RWPE1 (cell line): Measurements from ENCODE around the gene CLN6.

Experiments
- CTCF ChIA-PET: fragments of 350-600 bp; sonication (Branson Sonifier 250); formaldehyde crosslinking; extraction: SDS; loops from one replicate; lab custom pipeline; 2021; lab: Yijun Ruan, JAX
- POLR2A ChIA-PET: fragments of 400-600 bp; formaldehyde crosslinking; extraction: SDS; loops from one replicate; lab custom pipeline; 2020; ENCODE audit warnings: antibody characterized with exemption; ENCODE audit not compliant: low non-redundant PET; lab: Yijun Ruan, JAX
- DNase-seq: peaks from one replicate; pipeline ENCODE4 v3.0.0; 2012; ENCODE audit warnings: low spot score
- H3K27ac ChIP-seq: fragments of 450-650 bp; 2 replicates; pipeline ENCODE4 v1.5.1; 2017
- TF ChIP-seq, protein P1 (sequence below): fragments of 450-650 bp; conservative IDR thresholded peaks from 2 replicates; pipeline ENCODE4 v1.5.1; 2017; ENCODE audit warnings: low read depth, mild to moderate bottlenecking

Gene CLN6

DNA sequence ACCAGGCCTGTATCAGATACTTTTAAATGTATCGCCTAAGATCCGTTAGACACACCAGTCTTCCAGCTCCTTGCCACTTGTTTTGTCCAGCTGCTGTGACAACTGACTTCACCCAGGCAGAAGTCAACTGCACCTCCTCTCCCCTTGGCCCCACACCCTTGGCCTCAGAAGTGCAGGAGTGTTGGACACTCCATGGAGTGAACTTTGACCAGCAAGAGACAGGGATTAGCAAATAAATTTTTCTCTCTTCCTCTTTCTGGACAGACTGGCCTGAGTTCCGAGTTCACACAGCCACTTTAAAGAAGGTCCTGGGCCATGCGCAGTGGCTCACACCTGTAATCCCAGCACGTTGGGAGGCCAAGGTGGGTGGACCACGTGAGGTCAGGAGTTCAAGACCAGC is 2.9 kb upstream of the CLN6 start:
- H3K27ac ChIP-seq = no peak overlapping the region
- TF ChIP-seq, protein P1, sequence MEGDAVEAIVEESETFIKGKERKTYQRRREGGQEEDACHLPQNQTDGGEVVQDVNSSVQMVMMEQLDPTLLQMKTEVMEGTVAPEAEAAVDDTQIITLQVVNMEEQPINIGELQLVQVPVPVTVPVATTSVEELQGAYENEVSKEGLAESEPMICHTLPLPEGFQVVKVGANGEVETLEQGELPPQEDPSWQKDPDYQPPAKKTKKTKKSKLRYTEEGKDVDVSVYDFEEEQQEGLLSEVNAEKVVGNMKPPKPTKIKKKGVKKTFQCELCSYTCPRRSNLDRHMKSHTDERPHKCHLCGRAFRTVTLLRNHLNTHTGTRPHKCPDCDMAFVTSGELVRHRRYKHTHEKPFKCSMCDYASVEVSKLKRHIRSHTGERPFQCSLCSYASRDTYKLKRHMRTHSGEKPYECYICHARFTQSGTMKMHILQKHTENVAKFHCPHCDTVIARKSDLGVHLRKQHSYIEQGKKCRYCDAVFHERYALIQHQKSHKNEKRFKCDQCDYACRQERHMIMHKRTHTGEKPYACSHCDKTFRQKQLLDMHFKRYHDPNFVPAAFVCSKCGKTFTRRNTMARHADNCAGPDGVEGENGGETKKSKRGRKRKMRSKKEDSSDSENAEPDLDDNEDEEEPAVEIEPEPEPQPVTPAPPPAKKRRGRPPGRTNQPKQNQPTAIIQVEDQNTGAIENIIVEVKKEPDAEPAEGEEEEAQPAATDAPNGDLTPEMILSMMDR = no peak
- ChIA-PET POLR2A (no interaction called here), CTCF (no interaction called here)
- no peak for DNase-seq

DNA sequence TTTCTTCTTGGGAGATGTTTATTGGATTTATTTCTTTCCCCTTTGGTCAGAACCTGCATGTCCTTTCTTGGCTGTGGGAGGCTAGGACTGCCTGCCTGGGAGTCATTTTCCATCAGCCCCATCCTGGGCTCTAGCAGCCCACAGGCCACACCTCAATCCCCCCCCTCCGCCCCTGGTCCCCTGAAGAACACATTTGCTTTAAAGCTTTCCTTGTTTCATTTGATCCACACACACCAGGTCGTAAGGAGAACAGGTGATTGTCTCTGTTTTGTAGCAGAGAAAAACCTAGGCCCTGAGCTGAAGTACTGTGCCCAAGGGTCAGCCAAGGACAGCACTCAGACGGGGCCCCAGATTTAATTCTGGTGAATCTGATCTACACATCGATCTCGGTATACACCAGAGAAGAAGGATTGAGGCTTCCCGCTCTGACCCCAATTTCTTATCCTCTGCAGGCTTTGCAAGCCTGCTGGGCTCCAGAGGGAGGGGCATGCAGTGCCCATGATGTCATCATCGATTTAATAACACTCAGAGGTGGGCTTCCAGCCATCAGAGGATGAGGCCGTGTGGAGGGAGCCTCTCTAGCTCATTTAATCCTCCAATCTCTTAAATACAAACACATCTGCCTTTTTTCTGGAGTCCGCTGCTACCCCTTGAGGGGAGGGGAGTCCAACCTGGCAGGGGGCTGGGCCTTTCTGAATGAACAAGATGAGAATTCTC is 1.7 kb upstream of the CLN6 start:
- no peak for DNase-seq
- peak overlapping the region; percentile 8 for H3K27ac ChIP-seq
- POLR2A ChIA-PET = interaction anchor here (0.6 kb wide), 1 partner anchor 1561 kb away, joined by 3 read pairs; no protein-coding TSS in a partner anchor
- TF ChIP-seq, protein P1 = no peak
- CTCF ChIA-PET = interaction anchor here (1.2 kb wide), 1 partner anchor 75 kb away, joined by 3 read pairs; no protein-coding TSS in a partner anchor

DNA sequence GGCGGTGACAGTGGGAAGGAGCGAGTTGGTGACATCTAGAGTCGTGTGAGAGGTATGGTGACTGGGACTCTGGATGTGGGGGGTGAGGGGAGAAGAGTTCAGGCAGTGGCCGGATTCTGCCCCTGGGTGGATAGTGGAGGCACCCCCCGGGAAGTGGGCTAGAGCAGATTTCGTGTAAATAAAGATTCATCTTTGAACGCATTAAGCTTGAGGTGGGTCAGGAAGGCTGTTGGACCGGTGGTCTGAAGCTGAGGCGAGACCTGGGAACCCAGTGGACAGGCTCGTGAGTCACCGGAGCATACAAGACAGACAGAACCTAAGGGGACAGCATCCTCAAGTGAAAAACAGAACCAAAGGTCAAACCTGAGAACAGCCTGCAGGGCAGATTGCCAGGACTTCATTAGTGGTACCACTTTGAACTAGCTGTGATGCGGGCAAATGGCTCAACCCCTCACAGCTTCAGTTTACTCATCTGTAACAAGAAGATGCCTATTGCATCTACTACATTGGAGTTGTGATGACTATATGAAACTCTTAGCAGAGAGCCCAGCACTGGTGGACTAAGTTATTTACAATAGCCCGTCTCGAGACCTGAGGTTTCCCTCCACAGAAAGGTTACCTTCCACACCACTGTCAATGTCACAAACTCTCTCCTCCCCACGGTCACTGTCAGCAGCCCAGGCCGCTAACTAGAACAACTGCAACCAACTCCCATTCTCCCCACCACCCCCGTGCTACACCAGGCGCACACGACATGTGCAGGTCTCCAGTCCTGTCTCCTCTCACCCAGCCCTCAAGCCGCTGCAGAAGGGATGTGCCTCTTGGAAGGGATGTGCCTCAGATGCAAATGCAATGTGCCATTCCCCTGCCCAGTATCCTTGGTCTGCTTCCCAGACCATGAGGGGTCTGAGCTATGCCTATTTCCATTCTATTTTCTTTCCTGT is 901 bp upstream of the CLN6 start:
- ChIA-PET CTCF (interaction anchor here (0.7 to 1.2 kb wide), 2 partner anchors 76 to 1093 kb away, joined by 3 to 6 read pairs; no protein-coding TSS in a partner anchor), POLR2A (no interaction called here)
- DNase-seq = no peak
- TF ChIP-seq, protein P1 = no peak
- H3K27ac ChIP-seq = peak overlapping the region; percentile 86

DNA sequence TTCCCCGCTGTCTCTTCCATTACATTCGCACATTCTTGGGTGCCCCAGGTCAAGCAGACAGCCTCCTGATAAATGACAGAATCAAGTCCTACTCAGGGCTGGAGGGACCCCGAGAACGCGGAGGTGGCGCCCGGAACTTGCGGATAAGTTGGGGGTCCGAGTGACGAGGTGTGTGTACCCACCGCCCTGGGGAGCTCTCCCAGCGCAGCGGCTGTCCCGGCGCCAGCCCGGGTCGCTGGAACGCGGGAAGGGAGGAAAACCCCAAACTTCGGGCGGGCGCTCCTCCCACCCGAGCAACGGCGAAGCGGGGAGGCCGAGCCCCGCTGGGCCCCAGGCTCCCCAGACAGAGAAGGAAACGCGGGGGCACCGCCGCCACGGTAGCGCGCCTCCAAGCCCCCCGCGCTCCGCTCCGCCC is 550 bp downstream of the CLN6 start:
- peak overlapping the region; percentile 86 for H3K27ac ChIP-seq
- peak; percentile 27 for DNase-seq
- TF ChIP-seq, protein P1 = no peak
- ChIA-PET POLR2A (no interaction called here), CTCF (interaction anchor here (0.9 kb wide), 1 partner anchor 18 kb away, joined by 4 read pairs; no protein-coding TSS in a partner anchor)

DNA sequence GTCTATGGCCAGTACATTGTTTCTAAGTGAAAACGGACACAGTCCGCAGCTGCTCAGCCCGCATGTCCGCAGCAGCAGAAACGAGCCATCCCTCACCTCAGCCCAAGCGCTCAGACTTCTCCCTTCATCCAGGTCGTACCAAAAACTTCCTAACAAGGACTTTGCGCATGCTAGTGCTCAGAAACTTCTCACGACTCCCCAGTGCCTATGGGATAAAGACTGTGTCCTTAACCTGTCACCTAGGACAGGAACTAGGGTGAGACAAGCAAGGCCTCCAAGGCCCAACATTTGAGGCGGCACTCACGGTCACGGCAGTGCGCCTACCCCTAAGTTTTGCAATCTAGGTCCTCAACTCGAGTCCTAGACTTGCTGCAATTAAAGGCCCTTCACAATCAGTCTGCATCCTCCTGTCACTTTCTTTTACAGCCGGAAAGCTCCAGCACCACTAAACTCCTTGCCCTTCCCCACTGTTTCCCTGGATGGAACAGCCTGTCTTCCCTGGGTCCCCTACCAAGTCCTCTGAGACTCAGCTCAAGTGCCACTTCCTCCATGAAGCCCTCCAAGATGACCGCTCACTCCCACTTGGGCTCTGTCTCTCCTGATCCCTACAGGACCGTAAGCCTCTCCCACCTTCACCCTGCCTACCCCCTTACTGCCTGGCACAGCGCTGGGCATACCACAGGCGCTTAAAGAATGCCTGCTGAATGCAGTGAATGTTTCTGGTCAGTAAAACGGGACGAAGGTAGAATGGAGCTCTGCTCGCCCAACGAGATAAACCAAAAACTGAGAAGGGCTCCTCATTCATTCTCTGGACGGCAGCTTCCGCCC is 1.2 kb downstream of the CLN6 start:
- POLR2A ChIA-PET = no interaction called here
- no peak for DNase-seq
- CTCF ChIA-PET = interaction anchor here (0.6 kb wide), 1 partner anchor 155 kb away, joined by 7 read pairs; no protein-coding TSS in a partner anchor
- H3K27ac ChIP-seq = peak overlapping the region; percentile 86
- TF ChIP-seq, protein P1 = no peak
